ENCODE measurements around the gene SH3GL1.
A peak's percentile ranks its signal among the peaks of the same experiment; 100 is the strongest.

The SH3GL1 gene, protein sequence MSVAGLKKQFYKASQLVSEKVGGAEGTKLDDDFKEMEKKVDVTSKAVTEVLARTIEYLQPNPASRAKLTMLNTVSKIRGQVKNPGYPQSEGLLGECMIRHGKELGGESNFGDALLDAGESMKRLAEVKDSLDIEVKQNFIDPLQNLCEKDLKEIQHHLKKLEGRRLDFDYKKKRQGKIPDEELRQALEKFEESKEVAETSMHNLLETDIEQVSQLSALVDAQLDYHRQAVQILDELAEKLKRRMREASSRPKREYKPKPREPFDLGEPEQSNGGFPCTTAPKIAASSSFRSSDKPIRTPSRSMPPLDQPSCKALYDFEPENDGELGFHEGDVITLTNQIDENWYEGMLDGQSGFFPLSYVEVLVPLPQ

DNA sequence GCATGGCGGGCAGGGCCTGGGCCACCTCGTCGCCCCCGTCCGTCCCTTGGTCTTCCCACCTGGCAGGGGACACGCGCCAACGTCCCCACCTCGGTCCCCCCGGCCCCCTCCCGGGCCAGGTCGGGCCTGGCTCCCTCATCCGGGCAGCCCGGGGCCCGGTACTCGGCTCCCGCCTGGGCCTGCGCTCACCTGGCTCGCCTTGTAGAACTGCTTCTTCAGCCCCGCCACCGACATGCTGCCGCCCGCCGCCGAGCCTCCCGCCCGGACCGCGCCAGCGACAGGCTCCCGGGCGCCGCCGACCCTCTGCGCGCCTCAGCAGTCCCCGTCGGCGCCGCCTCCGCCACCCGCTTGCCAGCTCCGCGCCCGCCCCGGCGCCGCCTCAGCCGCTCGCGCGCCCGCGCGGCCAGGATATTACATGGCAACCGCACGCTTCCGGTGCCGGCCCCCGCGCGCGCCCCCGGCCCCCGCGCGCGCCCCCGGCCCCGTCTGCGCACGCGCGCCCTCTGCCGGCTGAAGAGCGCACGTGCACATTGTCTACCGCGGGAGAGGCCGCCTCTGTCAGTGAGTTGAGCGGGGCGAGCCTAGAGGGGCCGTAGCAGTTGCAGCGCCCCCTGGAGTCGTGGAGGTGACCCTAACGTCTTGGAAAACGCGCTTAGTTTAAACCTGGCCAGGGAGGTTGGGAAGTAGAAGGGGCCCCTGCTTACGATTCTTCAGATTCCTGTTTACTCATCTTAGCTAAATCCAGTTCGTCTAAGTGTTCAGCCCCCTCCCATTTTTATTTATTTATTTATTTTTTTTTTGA is at the start of gene SH3GL1:
Gene SH3GL1 (minus strand): TSS at position 413 of the 802 bp plus-strand sequence. CDS start 179 bp downstream, at position 234.
- DNase-seq, result peak; percentile 92

DNA sequence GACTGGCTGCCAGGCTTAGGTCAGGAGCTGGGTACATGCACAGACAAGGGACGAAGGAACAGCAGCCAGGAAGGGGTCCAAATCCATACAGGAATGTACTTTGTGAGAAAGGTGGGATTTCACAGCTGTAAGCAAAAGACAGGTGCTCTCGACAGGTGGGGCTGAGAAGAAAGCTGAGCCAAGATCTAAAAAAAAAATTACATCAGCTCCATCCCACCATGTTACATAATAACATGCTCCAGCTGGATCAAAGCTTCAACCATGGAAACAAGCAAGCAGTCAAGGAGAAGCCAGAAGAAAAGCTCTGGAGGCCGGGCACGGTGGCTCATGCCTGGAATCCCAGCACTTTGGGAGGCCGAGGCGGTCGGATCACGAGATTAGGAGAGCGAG is 49.3 kb upstream of the SH3GL1 start:
- no peak for DNase-seq

DNA sequence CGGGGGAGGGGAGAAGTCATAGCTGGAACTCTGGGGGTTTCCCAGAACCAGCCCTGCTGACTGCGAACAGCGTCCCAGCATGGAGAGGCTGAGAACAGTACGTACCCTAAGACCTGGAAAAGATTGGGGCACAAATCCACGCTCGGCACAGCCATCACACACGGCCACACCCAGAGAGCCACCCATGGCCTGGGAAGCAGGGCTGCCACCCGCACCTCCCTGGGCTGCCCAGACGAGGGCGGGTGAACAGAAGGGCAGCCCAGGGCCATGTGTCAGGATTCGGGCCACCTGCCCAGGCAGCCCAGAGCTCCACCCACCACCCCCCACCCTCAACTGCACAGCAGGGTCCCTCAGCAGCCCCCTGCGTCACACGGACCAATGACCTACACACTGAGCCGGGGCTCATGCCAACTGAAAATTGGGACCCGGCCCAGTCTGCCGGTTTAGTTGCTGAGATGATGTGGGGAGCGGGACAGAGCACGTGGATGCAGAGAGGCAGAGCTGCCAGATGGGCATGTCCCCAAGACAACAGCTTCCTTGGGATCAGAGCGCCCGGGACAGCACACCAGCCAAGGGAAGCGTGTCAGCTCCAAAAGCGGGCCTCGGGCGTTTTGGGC is 48.8 kb upstream of the SH3GL1 start:
- DNase-seq, result no peak

DNA sequence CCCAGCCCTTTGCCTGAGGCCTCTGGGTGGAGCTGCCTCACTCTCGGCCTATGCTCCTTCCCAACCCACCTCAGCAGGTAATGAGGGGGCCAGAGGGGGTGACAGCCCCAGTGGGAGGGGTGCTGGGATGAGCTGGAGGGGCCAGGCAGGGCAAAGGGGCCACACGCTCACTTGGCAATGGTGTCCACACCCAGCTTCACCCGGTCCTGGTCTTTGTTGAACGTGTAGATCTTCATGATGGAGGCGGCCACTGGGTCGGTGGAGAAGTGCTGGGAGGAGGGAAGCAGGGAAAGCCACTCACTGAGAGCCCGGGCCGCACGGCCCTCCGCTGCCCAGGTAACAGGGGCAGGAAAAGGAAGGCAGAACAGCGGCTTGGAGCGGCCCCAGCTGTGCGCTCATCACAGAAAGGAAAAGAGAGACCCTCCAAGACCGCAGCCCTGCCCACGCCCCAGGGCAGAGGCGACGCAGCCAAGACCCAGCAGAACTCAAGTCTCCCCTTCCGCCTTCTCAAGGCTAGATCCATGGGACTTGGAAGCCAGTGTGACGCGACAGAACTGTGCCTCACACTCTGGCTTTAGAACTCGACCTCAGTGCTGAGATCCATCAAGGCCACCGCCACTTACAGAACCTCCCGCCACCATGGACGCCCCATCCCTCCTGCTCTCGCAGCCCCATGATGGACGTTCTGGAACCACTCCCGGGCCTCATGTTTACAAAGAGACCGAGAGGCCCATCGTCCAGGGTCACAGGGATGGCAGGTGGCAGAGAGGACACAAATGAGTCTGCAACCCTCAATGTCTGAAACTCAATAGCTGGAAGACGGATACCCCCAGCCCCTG is 48.0 kb upstream of the SH3GL1 start:
- no peak for DNase-seq

DNA sequence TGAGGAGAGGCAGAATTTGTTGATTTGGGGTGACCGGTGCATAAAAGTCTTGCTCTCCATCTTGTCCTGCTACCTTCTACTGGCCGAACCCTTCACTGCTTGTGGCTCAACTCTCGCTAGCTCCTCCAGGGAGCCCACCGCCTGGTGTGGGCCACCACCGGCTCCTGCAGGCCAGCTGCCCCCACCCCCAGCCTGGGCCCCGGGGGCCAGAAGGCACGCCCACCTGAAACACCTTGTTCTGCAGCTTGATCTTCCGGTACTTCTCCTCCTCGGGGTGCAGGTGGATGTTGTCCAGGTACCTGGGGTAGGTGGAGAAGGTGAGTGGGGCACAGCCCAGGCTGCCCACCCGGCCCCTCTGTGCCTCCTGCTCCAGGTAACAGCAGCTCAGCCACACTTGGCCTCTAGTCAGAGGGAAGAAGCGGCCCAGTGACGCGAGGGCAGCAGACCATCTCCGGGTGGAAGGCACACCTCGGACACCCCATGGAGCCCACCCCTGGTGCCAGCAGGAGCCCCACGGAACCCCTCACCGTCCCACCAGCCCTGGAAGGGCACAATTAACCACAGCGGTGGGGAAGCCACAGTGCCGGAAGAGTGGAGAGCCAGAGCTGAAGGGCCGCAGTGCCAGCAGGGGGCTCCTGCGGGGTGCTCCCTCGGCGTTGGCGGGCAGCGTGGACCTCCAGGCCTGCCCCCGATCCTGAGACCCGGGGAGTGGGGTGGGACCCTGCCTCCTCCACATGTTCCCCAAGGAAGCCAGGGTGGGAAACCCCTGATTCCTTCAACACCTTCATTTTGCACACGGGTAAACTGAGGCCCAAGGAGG is 47.2 kb upstream of the SH3GL1 start:
- no peak for DNase-seq

DNA sequence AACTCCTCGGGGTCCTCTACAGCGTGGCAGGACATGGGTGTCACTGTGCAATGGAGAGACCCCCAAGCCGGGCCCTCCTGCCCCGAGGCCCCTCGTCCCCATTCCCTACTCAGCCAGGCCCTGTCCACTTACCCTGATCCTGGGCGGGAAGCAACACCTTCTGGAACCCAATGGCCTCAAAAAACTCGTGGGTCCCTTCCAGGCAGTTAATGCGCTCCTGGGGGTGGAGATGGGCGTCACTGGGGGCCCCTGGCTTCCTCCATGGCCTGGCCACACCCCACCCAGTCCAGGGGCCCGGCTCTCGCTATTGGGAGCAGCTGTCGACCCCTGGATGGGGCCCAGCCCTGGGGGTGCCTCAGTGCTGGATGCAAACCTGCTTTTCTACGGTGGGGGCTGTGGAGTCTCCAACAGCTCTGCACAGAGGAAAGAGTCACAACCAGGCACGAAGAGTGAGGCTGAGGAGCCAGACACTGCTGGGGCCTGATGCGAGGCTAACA is 46.4 kb upstream of the SH3GL1 start:
- DNase-seq, result no peak

DNA sequence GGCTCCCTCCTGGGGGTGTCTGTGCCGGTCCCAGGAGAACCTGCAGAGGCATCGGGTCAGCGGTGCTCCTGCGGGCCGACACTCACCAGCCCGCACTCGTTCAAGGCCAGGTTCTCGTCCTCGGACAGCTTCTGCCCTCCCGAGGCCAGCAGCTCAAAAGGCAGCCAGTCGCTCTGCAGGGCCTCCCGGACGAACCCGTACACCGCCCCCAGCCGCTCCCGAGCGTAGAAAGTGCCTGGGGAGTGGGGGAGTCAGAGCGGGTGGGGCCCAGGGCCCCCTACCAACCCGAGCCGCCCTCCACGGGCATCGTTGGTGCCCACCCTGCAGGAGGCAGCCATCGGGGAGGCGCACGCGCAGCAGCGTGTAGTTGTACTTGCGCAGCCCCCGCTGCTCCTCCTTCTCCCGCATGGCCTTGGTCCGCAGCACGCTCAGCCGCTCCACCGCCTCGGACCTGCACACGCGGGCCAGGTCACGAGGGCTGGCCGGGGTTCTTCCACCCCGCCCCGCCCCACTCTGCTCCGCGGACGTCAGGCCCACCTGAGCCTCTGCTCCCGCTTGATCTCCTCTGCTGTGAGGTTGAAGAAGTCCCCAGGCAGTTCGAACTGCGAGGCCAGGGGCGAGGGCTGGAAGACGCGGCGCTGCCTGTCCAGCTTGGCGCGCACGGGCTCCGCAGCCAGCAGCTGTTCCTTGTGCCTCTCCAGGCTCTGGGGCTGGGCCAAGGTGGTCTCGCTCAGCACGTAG is 45.8 kb upstream of the SH3GL1 start:
- DNase-seq, result no peak

DNA sequence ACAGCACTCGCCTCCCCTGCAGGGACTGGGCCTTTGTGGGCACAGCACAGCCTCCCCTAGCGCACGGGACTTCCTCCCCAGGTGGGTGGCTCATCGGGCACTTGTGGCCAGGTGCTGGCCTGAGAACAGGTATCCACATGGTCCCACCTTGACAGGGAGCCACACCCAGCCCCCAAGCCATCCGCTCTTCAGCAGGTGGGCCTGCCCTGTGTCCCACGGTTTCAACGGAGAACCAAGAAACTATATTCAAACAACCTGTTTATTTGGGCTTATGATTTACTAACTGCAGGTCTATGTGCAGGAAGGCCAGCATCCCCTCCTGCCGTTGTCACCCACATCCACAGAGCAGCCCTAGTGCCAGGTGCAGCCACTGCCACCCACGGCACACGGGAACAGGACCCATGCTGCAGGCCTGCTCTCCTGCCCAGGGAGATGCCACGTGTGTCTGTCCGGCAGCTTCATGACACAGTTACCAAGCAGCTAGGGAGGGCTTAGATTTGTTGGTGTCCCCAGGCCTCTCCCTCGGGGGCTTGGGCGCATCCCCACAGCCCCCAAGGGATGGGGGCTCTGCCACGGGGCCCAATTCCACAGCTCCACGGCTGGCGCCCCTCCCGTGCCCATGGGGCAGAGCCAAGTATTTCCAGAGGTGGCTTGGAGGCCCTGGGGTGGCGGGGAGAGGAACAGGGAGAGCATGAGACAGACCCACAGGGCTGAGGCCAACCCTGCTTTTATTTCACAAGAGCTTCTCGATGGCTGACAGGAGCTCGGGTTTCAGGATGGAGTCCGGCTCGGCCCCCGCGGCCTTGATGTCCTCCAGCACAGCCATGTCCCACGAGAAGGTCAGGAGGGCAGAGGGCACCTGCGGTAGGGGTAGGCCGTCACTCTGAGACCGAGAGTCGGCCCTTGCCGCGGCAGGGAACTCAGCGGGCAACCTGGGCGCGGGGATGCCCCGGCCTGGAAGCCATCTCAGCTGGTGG is 44.7 kb upstream of the SH3GL1 start:
- DNase-seq, result no peak

DNA sequence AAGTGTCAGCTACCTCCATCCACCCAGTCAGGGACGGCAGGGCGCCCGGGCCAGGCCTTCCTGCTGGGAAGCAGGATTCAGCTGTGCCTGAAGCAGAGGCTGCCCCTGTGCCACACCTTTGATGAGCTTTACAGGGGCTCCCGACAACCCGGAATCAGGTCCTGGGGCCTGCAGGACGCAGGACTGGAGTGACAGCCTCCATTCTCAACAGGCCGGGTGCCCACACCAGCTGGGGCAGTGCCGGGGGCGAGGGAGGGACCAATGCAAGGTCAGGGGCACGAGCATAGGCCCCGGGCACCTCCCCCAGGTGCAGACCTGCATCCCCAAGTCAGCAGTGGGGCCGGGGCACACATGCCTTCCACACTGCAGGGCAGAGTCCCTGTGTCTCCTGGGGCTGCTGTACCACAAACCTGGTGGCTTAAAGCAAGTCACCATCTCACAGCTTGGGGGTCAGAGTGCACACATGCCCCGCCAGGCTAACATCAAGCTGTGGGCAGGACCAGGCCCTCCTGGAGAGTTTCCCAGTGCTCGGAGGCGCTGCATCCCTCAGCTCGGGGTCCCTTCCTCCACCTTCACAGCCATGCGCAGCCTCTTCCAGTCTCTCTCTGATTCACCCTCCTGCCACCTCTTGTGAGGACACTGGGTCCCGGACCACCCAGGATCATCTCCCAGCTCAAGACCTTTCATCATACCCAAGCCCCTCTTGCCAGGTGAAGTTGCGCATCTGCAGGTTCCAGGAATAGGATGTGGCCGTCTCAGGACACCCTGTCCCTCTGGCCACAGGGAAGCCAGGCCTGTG is 43.8 kb upstream of the SH3GL1 start:
- DNase-seq, result no peak

DNA sequence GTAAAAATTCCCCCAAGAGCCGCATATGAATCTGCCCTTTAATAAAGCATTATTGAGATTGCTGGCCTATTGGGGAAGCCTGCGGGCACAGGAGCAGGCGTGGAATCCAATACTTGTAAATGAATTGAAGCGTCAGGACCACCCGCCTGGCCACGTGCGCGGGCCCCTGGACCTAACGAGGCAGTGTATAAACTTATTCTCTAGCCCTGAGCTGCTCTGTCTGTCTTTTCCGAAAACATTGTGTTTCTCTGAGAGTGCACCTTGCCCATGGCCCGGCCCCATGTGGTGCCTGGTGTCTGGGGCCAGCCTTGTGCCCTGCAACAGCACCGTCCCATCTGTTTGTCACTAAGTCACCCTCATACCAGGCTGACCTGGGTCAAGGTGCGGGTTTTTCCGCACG is 42.8 kb upstream of the SH3GL1 start:
- DNase-seq, result no peak

DNA sequence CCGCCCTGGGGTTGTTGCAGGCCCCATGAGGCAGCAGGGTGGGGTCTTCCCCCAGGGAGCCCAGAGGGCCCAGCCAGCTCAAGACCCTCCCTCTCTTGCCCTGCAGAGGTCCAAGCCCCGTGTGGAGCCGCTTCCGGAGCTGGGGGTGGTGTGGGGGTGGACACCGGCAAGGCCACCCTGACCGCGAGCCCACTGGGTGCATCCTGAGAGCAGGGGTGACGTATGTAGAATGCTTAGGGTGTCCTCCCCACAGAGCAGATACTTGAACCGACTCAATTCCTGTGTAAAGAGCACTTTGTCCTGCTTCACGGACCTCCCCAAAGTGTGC is 42.4 kb upstream of the SH3GL1 start:
- DNase-seq, result no peak

DNA sequence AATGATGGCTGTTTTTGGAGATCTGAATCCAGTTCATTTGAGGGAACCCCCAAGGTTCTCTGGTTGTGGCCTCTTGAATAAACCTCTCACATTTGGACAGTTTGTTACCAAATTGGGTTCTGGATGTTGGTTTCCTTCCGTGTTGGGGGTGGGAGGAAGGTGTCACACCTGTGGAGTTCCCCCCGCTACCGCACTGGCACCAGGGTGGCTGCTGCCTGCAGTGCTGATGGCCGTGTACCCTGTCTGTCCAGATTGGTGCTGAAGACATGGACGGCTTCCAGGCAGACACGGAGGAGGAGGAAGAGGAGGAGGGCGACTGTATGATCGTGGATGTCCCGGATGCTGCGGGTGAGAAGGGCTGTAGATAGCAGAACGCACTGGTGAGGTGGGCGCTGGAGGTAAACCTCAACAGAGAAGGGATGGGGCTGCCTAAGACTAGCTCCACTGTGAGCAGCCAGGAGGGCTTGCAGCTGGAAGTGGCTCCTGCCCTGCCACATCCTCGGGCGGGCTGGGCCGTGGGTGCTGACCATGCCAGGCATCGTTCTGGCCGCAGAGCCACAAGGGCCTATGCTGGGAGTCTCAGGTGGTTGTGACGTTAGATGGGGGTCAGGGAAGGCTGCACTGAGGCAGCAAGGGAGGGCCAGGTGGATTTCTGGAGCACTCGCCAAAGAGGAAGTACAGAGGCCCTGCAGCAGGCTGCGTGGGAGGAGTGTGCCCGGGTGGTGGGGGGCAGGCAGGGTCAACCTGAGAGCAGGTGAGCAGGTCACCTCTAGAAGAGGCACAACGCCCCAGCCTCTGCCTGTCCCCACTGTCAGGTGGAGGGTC is 41.9 kb upstream of the SH3GL1 start:
- DNase-seq, result no peak

DNA sequence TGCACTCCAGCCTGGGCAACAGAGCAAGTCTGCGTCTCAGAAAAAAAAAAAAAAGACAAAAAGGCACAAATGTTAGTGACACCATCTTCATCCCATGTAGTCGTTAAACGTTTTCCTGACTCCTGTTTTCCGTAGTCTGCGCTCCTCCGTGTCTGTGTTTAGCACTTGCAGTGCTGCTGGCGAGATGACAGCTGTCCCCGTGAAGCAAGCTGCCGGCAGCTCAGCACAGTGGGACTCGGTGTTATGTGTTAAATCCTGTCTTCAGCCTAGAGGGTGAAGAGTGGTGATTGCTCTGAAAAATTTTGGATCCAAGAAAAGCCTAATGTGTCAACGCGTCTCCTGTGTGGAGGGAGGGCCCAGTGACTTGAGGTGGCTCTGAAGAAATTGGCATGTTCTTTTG is 38.9 kb upstream of the SH3GL1 start:
- DNase-seq, result no peak

DNA sequence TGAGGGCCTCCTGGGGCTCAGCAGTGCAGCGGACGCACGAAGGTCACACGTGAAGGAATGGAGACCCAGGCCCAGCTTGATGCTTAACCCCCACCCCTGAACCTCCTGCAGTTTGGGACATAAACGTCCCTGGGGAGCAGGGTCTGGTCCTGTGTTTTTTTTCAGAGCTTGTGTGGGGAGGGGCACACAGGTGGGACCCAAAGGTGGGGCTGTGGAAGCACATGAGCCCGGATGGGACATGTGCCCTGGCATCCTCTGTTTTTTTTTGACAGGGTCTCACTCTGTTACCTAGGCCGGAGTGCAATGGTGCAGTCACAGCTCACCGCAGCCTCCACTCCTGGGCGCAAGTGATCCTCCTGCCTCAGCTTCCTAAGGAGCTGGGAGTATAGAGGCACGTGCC is 36.8 kb upstream of the SH3GL1 start:
- no peak for DNase-seq

DNA sequence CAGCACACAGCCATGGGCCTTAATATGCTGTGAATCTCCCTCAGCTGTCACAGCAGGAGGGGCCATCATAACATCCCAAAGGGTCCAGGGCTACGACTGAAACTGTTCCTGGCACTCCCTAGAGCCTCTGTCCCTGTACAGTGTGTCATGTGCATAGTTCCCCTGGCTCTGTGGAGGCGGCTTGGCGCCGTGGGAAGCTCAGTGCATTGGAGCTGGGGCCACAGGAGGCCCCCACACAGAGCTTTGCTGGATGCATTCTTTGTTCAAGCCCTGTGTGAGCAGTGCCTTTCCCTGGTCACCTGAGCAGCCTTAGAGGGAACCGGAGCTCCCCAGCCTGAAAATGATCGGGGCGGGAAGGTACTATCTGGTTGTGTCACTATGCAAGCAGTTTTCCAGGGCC is 35.9 kb upstream of the SH3GL1 start:
- DNase-seq, result no peak

DNA sequence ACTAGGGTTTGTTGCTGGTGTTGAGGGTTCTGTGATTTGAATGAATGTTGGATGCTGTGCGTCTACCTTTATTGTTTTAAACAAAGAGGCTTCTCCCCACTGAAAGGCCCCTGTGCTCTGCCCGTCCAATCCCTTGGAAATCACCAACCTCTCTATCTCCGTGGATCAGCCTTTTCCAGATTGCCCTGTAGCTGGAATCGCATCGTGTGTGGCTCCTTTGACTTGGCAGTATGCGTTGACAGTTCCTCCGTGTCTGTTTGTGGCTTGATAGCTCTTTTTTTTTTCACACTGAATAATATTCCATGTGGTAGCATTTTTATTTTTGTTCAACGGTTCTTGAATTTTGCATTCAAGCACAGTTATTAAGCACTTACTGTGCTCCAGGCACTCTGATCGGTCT is 34.0 kb upstream of the SH3GL1 start:
- DNase-seq, result no peak

DNA sequence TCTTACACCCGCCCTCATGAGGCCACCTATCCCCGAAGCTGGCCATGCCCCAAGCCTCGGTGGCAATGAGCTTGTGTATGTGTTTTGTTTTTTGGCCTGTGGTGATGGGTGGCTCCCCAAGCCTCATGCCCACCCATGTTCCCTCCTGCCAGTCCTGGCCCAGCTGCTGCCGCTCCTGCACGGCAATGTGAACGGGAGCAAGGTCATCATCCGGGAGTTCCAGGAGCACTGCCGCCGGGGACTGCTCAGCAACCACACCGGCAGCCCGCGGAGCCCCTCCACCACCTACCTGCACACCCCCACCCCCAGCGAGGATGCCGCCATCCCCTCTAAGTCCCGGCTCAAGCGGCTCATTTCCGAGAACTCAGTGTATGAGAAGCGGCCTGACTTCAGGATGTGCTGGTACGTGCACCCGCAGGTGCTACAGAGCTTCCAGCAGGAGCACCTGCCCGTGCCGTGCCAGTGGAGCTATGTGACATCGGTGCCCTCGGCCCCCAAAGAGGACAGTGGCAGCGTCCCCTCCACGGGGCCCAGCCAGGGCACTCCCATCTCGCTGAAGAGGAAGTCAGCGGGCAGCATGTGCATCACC is 32.7 kb upstream of the SH3GL1 start:
- no peak for DNase-seq
